MM.1S (cell line): ENCODE measurements around the gene FASLG.
"Not testable (repeated sequence)": the region's sequence is repeated elsewhere in the genome, so short reads cannot be mapped to it uniquely, and the experiment has no call there.

Source experiments
- CTCF ChIP-seq: fragments of 300-600 bp; sonication (generic); IDR thresholded peaks from 2 replicates; pipeline ENCODE4 v1.5.1; 2016; ENCODE audit warnings: antibody characterized with exemption, low read length, mixed read lengths
- EZH2 ChIP-seq: fragments of 300-600 bp; sonication (generic); optimal IDR thresholded peaks from 2 replicates; pipeline ENCODE3; 2017; ENCODE audit warnings: low read depth, mild to moderate bottlenecking, antibody characterized with exemption, low read length, mixed read lengths
- EZH2phosphoT487 ChIP-seq: fragments of 300-600 bp; sonication (generic); IDR thresholded peaks from 2 replicates; pipeline ENCODE4 v1.6.1; 2018; ENCODE audit warnings: antibody characterized with exemption, low read length

GRCh38 chr1:172688428-172689085 is 29.7 kb downstream of the FASLG start:
- TF ChIP-seq CTCF, EZH2phosphoT487, EZH2: not testable (repeated sequence)
